Upper lobe of right lung (tissue), 1 donor: ENCODE data around the gene ZNRF3. TPM values are rescaled to one million over a fixed set of nuclear protein-coding genes. Genes with fewer than 3 reads are reported as not detected.
A peak's percentile ranks its signal among the peaks of the same experiment; 100 is the strongest.

ENCODE experiments used
- ATAC-seq: fragments of 200-7000 bp; cut with Tn5 transposase; one replicate; pipeline ENCODE4 v1.9.1; 2020; ENCODE audit warnings: mild to moderate bottlenecking, moderate library complexity
- DNase-seq: peaks from one replicate; pipeline ENCODE4 v3.0.0-alpha.2; 2020
- H3K27ac ChIP-seq: fragments of 200-600 bp; one replicate; pipeline ENCODE4 v1.8.0; 2022
- H3K27me3 ChIP-seq: fragments of 200-600 bp; one replicate; pipeline ENCODE4 v1.8.0; 2022; ENCODE audit warnings: mild to moderate bottlenecking
- H3K36me3 ChIP-seq: fragments of 200-600 bp; one replicate; pipeline ENCODE4 v1.8.0; 2022
- H3K4me1 ChIP-seq: fragments of 200-600 bp; one replicate; pipeline ENCODE4 v1.8.0; 2022
- H3K4me3 ChIP-seq: fragments of 200-600 bp; one replicate; pipeline ENCODE4 v1.8.0; 2022; ENCODE audit warnings: mild to moderate bottlenecking
- H3K9me3 ChIP-seq: fragments of 200-600 bp; one replicate; pipeline ENCODE4 v1.8.0; 2022
- CTCF ChIP-seq: fragments of 200-600 bp; IDR thresholded peaks from one replicate; pipeline ENCODE4 v1.8.0; 2022; ENCODE audit warnings: antibody characterized with exemption
- intact Hi-C: fragments of 100-400 bp; cut with DNase I; formaldehyde crosslinking; loops from one replicate; pipeline ENCODE4 v1.11.0; 2022
- total RNA-seq: library from RNA; stranded (reverse); fragmentation: NEBNext Ultra II Directional; extraction: Animal tissue kit (Norgen Biotek cat#: 25700); gene quantifications from one replicate; pipeline ENCODE4 v1.2.1, GENCODE V29; 2021
- donor health status: DM: no; HTN: yes; CAD: no; lungs with severe emphysema.

ZNRF3 gene
- total RNA-seq, 1 donor from 2014 or later = 15.8 TPM

GRCh38 chr22:28949788-28950187 is 66.4 kb downstream of the ZNRF3 start:
- no peak for DNase-seq
- H3K9me3 ChIP-seq = no peaks in the 10 kb centered on the region
- intact Hi-C loops = no loop called here
- H3K4me1 ChIP-seq = peaks cover 16% of the 10 kb centered on the region
- no peak for ATAC-seq
- no peak for TF ChIP-seq CTCF
- H3K27ac ChIP-seq = peak overlapping the region; percentile 2
- H3K27me3 ChIP-seq = no peaks in the 10 kb centered on the region
- no peak overlapping the region for H3K4me3 ChIP-seq
- H3K36me3 ChIP-seq = no peaks in the 10 kb centered on the region

- Histone ChIP-seq H3K27me3 (no peaks in the 10 kb centered on the region), H3K4me3 (no peak overlapping the region), H3K36me3 (no peaks in the 10 kb centered on the region), H3K9me3 (no peaks in the 10 kb centered on the region), H3K27ac (peak overlapping the region; percentile 2), H3K4me1 (peaks cover 17% of the 10 kb centered on the region)
- no peak for TF ChIP-seq CTCF
- ATAC-seq = no peak
- DNase-seq = no peak
- intact Hi-C loops = no loop called here
Measured at GRCh38 chr22:28950617-28951411, 67.4 kb downstream of the ZNRF3 start.

GRCh38 chr22:28951530-28951929 is 68.2 kb downstream of the ZNRF3 start:
- no peaks in the 10 kb centered on the region for H3K9me3 ChIP-seq
- peaks cover 24% of the 10 kb centered on the region for H3K4me1 ChIP-seq
- no peaks in the 10 kb centered on the region for H3K27me3 ChIP-seq
- no peak for TF ChIP-seq CTCF
- no peak overlapping the region for H3K27ac ChIP-seq
- intact Hi-C loops = no loop called here
- ATAC-seq (no peak), DNase-seq (no peak)
- no peak overlapping the region for H3K4me3 ChIP-seq
- no peaks in the 10 kb centered on the region for H3K36me3 ChIP-seq

- peak; percentile 16 for TF ChIP-seq CTCF
- H3K9me3 ChIP-seq = no peaks in the 10 kb centered on the region
- intact Hi-C loops = no loop called here
- no peaks in the 10 kb centered on the region for H3K27me3 ChIP-seq
- peaks cover 27% of the 10 kb centered on the region for H3K4me1 ChIP-seq
- H3K36me3 ChIP-seq = no peaks in the 10 kb centered on the region
- no peak overlapping the region for H3K4me3 ChIP-seq
- ATAC-seq (peak; percentile 40), DNase-seq (no peak)
- H3K27ac ChIP-seq = no peak overlapping the region
Measured at GRCh38 chr22:28951969-28952521, 68.7 kb downstream of the ZNRF3 start.

GRCh38 chr22:28952857-28953256 is 69.5 kb downstream of the ZNRF3 start:
- H3K27me3 ChIP-seq = no peaks in the 10 kb centered on the region
- no peak overlapping the region for H3K4me3 ChIP-seq
- intact Hi-C loops = no loop called here
- ATAC-seq (peak; percentile 69), DNase-seq (no peak)
- peaks cover 27% of the 10 kb centered on the region for H3K4me1 ChIP-seq
- no peaks in the 10 kb centered on the region for H3K9me3 ChIP-seq
- TF ChIP-seq CTCF = no peak
- H3K27ac ChIP-seq = no peak overlapping the region
- H3K36me3 ChIP-seq = no peaks in the 10 kb centered on the region
